Keratinocyte (primary cell): ENCODE results near the gene MAP7.

Source experiments
- CTCF ChIP-seq, 3 experiments: IDR thresholded peaks in 1 of 3; conservative IDR thresholded peaks in 1 of 3; optimal IDR thresholded peaks in 1 of 3; 2 replicates in 2 of 3; 3 replicates in 1 of 3; pipeline versions ENCODE3 to v1.5.1; 2011; ENCODE audit warnings: low read length in 3 of 3, mild to moderate bottlenecking in 3 of 3, moderate library complexity in 2 of 3, control low read depth in 1 of 3, inconsistent platforms in 1 of 3; ENCODE audit not compliant: insufficient read depth in 2 of 3; ENCODE audit errors: extremely low read depth in 1 of 3
- EZH2 ChIP-seq: IDR thresholded peaks from one replicate; pipeline ENCODE4 v1.6.1; 2012; ENCODE audit warnings: inconsistent platforms, mild to moderate bottlenecking, low read length, moderate library complexity

- TF ChIP-seq CTCF (optimal IDR thresholded peaks at IDR 0.05 in 1 of 3, IDR thresholded peaks at IDR 0.05 in 1 of 3, conservative IDR thresholded peaks at IDR 0.05 in 1 of 3; ENCODE audit: extremely low read depth in 1 of 3, insufficient read depth in 2 of 3, low read length in 3 of 3) (no peak), EZH2 (no peak)
Observed at GRCh38 chr6:136446579-136447187, 103.5 kb downstream of the MAP7 start.
